ENCODE data around the gene PHLDA3.

PHLDA3 gene

DNA sequence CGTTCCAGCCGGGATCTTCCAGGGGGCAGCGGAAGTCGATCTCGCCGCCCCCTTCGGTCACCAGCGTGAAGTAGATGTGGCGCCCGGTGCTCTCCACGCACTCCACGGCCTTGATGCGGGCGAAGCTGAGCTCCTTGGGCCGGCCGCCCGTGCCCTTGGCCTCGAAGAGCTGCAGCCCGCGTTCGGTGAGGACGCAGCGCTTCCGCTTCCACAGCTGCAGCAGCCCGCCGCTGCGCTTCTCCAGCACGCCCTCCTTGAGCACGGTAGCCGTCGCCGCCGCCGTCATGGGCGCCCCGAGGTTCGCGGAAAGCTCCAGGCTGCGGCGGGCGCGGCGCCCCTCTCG is 516 bp downstream of the PHLDA3 start:
- peaks cover 50% of the 10 kb centered on the region for H3K27me3 Mint-ChIP-seq

DNA sequence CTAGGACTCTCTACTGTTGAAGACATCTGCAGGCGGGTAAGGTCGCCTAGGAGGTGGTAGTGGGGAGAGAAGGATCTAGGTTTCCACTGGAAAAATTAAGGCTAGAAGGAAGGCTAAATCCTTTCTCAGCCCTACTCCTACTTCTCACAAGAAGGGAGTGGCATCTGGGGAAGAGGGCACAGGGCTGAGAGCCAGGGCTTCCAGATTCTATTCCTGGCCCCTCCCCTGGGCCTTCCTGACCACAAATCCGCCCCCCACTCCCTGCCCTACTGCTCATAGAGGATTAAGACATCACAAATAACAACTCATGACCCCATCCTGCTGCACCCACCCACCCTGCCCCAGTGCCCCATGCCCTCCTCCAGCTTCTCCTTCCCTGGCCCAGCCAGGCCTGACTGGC is 2.5 kb downstream of the PHLDA3 start:
- H3K4me3 Mint-ChIP-seq, result no peak overlapping the region
- H3K27ac Mint-ChIP-seq, result no peak overlapping the region
- no peaks in the 10 kb centered on the region for H3K36me3 Mint-ChIP-seq (ENCODE audit: low read depth)
- H3K27me3 Mint-ChIP-seq, result peaks cover 38% of the 10 kb centered on the region
- no peaks in the 10 kb centered on the region for H3K4me1 Mint-ChIP-seq (ENCODE audit: low read depth)
- no peaks in the 10 kb centered on the region for H3K9me3 Mint-ChIP-seq

More for the DNA sequence above, 516 bp downstream of the PHLDA3 start:
- Mint-ChIP-seq H3K4me1 (ENCODE audit: low read depth) (no peaks in the 10 kb centered on the region), H3K27ac (no peak overlapping the region), H3K36me3 (ENCODE audit: low read depth) (no peaks in the 10 kb centered on the region), H3K4me3 (peak overlapping the region; percentile 45), H3K9me3 (no peaks in the 10 kb centered on the region)

DNA sequence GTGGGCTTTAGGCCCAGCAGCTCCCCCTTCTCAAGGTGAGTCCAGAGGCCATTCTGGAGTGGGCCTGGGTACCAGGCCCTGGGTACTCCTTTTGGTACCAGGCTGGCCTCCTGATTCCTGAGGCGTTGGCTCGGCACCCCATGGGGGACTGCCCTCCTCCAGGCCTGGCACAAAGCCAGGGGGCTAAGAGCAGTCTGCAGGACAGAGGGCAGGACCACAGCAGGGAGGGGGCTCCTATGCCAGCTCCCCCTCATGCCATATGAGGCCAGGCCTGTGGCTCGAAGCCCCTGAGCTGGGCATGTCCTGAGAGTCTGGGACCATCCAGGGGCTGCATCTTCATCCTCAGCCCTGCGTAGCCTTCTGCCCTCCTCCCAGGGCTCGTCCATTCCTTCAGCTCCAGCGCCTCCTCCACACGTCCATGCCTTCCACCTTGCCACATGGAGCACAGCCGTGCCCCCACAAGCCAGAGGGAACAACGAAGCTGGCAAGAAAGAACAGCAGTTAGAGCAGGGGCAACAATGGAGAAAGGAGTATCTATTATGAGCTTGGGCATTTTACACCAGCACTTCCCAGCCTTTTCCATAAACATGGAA is 3.2 kb downstream of the PHLDA3 start:
- no peaks in the 10 kb centered on the region for H3K9me3 Mint-ChIP-seq
- H3K27ac Mint-ChIP-seq, result no peak overlapping the region
- peaks cover 31% of the 10 kb centered on the region for H3K27me3 Mint-ChIP-seq
- H3K36me3 Mint-ChIP-seq (ENCODE audit: low read depth), result no peaks in the 10 kb centered on the region
- no peak overlapping the region for H3K4me3 Mint-ChIP-seq
- no peaks in the 10 kb centered on the region for H3K4me1 Mint-ChIP-seq (ENCODE audit: low read depth)

DNA sequence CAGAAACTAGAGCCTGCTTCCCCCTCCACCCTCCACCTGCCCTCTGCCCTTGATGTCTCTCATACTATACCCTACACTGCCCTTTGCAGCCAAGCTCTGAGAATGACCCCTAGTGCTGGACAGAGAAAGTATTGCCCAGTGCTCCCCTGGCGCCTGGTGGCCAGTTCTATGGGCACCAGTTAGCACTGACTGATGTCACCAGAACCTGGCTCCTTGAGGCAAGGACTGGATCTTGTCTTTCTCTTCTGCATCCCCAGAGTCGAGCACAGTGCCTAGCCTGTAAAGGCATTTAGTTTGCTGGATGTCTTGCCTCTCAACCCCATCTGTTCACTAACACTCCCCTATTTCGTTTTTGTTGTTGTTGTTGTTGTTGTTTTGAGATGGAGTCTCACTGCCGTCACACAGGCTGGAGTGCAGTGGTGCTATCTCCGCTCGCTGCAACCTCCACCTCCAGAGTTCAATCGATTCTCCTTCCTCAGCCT is 5.9 kb downstream of the PHLDA3 start:
- no peaks in the 10 kb centered on the region for H3K9me3 Mint-ChIP-seq
- no peak overlapping the region for H3K27ac Mint-ChIP-seq
- no peaks in the 10 kb centered on the region for H3K36me3 Mint-ChIP-seq (ENCODE audit: low read depth)
- peaks cover 11% of the 10 kb centered on the region for H3K27me3 Mint-ChIP-seq
- no peaks in the 10 kb centered on the region for H3K4me1 Mint-ChIP-seq (ENCODE audit: low read depth)
- H3K4me3 Mint-ChIP-seq, result no peak overlapping the region

DNA sequence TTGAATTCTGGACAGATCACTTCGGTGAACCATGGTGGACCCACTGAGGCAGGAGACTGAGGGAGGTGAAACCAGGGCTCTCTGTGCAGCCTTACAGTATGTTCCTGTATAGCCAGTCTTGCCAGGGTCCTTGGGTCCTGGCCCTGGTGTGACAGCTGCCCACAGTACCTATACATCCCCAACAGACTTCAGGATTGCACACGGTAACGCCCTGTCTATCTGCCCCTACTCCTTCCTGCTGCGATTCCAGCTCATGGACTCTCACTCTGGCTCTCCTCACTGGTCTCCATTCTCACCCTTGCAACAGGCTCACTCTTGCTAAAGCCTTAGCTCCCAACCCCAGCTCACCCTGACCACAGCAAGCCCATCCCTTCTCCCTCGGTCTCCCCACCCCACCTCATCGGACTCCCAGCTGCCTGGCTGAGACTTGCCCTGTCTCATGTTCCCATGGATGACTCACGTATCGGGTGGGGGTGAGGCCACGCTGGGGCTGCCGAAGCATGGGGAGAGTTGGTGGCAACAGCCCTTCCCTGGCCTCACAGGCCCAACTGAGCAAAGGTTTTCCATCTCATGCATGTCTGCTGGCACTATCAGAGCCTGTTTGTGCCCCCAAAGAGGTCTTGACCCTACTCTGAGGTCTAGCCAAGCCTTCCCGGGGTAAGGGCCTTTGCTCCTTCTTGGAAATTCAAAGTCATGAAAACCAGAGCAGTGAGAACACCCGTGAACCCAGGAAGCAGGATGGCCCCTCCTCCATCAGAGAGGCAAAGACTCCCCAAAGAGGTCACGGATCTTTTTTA is 7.1 kb downstream of the PHLDA3 start:
- Mint-ChIP-seq H3K4me1 (ENCODE audit: low read depth) (peaks cover 3% of the 10 kb centered on the region), H3K9me3 (no peaks in the 10 kb centered on the region), H3K27me3 (peaks cover 8% of the 10 kb centered on the region), H3K27ac (no peak overlapping the region), H3K36me3 (ENCODE audit: low read depth) (no peaks in the 10 kb centered on the region), H3K4me3 (no peak overlapping the region)

DNA sequence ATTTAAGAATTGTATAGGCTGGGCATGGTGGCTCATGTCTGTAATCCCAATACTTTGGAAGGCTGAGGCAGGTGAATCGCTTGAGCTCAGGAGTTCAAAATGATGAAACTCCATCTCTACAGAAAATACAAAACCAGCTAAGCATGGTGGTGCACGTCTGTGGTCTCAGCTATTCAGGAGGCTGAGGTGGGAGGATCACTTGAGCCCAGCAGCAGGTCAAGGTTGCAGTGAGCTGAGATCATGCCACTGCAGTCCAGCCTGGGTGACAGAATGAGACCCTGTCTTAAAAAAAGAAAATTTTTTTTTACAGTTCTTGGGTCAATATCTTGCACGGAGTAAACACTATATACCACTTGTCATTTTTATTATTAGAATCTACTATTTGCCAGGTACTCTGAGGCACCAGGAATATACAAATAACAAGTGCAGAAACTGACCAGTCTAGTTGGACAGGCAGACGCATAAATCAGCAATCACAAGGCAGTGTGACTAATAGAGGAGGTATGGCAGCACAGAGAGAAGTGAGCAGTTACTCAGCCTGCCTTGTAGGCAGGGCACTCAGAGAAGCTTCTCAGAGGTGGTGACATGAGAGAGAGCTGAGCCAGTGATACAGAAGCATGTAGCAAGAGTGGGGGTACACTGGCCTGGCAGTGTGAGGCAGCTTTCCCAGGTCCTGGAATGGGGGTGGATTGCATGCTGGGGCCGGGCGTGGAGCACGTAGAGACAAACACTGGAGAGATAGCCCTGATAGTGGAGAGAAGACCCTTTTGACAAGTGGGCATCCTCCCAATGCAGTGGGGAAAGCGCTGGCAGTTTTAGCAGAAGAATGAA is 8.0 kb downstream of the PHLDA3 start:
- Mint-ChIP-seq H3K4me1 (ENCODE audit: low read depth) (peaks cover 6% of the 10 kb centered on the region), H3K27ac (no peak overlapping the region), H3K9me3 (no peaks in the 10 kb centered on the region), H3K36me3 (ENCODE audit: low read depth) (no peaks in the 10 kb centered on the region), H3K4me3 (no peak overlapping the region), H3K27me3 (peaks cover 10% of the 10 kb centered on the region)

DNA sequence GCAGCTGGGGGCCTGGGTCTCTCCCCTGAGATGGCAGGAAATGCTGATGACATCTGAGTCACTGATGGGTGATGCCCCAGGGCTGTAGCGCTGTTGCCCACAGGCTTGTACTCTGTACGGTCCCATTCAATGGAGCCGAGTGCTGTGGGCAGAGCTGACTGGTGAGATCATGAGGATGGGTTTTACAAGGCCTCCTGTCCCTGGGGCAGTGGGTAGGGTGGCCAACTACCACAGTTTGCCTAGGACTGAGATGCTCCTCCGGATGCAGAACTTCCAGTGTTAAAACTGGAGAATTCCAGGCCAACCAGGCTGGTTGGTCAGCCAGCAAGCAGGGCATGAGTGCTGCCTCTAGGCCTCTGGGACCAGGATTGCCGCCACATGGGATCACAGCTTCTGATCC is 9.2 kb downstream of the PHLDA3 start:
- no peaks in the 10 kb centered on the region for H3K9me3 Mint-ChIP-seq
- H3K36me3 Mint-ChIP-seq (ENCODE audit: low read depth), result no peaks in the 10 kb centered on the region
- H3K4me1 Mint-ChIP-seq (ENCODE audit: low read depth), result peaks cover 6% of the 10 kb centered on the region
- H3K4me3 Mint-ChIP-seq, result no peak overlapping the region
- H3K27ac Mint-ChIP-seq, result no peak overlapping the region
- H3K27me3 Mint-ChIP-seq, result peaks cover 11% of the 10 kb centered on the region

DNA sequence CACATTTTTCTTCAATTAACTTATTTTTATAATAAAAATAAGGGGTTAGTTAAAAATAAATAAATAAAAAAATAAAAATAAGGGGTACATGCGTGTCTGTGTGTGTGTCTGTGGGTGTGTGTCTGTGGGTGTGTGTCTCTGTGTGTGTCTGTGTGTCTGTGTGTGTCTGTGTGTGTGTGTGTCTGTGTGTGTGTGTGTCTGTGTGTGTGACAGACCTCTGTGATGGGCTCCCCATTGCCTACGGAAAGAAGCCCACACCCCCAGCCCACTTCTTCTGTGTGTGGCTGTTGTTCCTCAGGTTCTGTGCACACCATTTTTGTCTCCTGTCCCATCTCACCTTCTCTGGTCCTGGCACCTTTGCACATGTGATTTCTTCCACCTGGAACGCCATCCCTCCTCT is 9.9 kb downstream of the PHLDA3 start:
- Mint-ChIP-seq H3K4me1 (ENCODE audit: low read depth) (peaks cover 13% of the 10 kb centered on the region), H3K9me3 (no peaks in the 10 kb centered on the region), H3K4me3 (no peak overlapping the region), H3K27me3 (peaks cover 16% of the 10 kb centered on the region), H3K27ac (no peak overlapping the region), H3K36me3 (ENCODE audit: low read depth) (no peaks in the 10 kb centered on the region)

DNA sequence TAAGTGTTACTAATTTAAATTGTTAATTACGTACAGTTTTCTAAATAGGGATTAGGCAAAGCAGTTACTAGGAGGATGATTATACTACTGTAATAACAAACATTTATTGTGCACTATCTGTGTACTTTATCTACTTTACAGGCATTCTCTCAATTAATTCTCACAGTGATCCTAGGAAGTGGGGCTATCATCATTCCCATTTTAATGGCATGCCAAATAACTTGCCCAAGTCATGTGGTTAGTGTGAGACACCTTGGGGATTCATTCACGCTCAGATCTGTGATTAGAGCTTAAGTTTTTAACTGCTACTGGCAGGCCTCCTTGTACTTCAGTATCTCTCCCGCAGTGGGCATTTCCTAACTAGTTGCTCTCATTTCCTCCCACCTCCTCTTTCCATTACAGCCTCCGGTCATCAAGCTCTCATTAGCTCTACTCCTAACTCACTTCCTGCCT is 11.5 kb downstream of the PHLDA3 start:
- no peak overlapping the region for H3K27ac Mint-ChIP-seq
- peaks cover 18% of the 10 kb centered on the region for H3K27me3 Mint-ChIP-seq
- no peaks in the 10 kb centered on the region for H3K36me3 Mint-ChIP-seq (ENCODE audit: low read depth)
- H3K4me1 Mint-ChIP-seq (ENCODE audit: low read depth), result peaks cover 17% of the 10 kb centered on the region
- no peak overlapping the region for H3K4me3 Mint-ChIP-seq
- H3K9me3 Mint-ChIP-seq, result no peaks in the 10 kb centered on the region

DNA sequence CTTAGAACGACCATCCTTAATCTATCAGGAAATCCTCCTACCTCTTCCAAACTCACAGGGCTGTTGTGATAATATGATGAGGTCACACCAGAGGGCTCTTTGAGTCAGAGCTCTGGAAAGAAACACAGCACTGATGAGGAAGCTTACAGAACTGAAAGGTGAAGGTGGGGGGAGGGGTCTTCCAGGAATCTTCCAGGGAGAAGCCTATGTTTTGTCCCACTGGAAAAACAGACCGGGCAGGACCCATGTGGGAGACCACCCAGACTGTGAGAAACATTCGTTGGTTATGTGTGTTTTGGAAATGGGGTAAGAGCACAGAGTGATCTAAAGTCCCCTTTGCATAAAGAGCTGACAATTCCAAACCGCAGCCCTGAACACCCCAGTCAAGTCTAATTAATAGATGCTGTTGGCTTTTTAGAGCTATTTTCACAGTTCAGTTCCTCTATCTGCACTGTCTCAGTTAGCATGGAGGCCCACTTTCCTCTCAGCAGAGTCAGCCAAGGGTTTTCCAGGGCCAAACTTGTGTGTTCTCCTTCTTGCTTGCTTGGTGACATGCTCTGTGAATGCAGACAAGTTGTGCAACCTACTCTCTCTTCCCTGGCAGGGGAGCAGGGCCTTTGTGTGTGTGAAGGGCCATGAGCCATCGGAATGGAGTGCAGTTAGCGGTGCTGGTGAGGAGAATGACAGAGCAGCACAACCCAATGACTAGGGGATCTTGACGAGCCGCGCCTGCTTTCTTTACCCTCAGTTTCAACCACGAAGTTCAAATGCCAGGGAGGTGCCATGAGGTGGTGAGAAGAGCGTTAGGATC is 12.3 kb downstream of the PHLDA3 start:
- Mint-ChIP-seq H3K36me3 (ENCODE audit: low read depth) (no peaks in the 10 kb centered on the region), H3K27me3 (peaks cover 22% of the 10 kb centered on the region), H3K4me1 (ENCODE audit: low read depth) (peaks cover 17% of the 10 kb centered on the region), H3K27ac (no peak overlapping the region), H3K4me3 (no peak overlapping the region), H3K9me3 (no peaks in the 10 kb centered on the region)

DNA sequence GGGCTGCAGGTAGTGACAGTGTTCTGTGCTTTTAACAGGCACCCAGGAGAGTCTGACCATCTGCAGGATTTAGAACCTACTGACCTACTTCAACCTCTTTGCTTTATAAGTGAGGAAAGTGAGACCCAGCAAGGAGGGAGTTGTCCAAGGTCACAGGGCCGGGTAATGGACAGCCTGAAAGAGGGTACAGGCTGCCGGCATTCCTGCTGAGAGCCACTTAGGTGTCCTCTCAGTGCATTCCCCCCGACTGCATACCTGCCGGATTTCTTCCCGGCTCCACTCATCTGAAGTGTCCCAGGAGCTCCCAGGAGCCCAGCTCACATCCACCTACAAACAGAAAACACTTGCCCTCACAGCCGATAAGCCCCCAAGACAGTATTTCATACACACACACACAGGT is 13.9 kb downstream of the PHLDA3 start:
- Mint-ChIP-seq H3K4me3 (no peak overlapping the region), H3K4me1 (ENCODE audit: low read depth) (peaks cover 17% of the 10 kb centered on the region), H3K9me3 (no peaks in the 10 kb centered on the region), H3K36me3 (ENCODE audit: low read depth) (no peaks in the 10 kb centered on the region), H3K27ac (no peak overlapping the region), H3K27me3 (peaks cover 24% of the 10 kb centered on the region)

DNA sequence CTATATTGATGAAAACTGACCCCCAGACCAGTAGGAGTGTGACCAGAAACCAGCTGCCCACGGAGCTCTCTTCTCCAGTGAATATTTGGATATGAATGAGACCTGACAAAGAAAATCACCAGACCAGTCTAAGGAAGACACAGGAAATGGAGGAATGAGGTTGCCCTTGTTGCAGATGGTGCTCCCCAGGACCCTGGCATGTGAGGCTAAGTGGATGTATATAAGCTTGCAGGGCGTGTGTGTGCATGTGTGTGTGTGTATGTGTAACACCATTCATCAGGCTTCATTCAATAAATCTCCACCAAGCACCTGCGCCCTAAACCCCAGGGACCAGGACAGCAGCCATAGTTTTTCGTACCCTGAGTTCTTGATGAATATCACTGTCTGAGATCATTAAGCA is 14.4 kb downstream of the PHLDA3 start:
- H3K4me3 Mint-ChIP-seq, result no peak overlapping the region
- H3K36me3 Mint-ChIP-seq (ENCODE audit: low read depth), result no peaks in the 10 kb centered on the region
- peaks cover 27% of the 10 kb centered on the region for H3K27me3 Mint-ChIP-seq
- H3K9me3 Mint-ChIP-seq, result no peaks in the 10 kb centered on the region
- H3K27ac Mint-ChIP-seq, result no peak overlapping the region
- H3K4me1 Mint-ChIP-seq (ENCODE audit: low read depth), result peaks cover 17% of the 10 kb centered on the region

DNA sequence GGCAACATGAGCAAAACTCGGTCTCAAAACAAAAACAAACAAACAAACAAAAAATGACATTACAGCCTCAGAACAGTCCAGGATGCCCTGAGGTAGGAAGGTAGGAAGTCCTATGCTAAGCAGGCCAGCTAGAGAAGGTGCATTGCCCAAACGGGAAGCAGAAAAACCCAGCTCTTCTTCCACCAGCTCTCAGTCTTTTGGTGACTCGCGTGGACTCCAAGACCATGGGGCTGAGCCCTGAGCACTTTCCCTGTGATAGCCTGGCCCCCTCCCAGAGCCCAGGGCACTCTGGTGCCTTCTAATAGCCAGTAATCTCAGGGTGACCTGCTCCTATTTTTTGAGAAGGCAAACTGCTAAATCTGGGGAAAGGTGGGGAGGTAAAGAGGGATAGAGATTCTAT is 16.1 kb downstream of the PHLDA3 start:
- no peaks in the 10 kb centered on the region for H3K9me3 Mint-ChIP-seq
- H3K27ac Mint-ChIP-seq, result no peak overlapping the region
- no peaks in the 10 kb centered on the region for H3K36me3 Mint-ChIP-seq (ENCODE audit: low read depth)
- peaks cover 33% of the 10 kb centered on the region for H3K27me3 Mint-ChIP-seq
- H3K4me1 Mint-ChIP-seq (ENCODE audit: low read depth), result peaks cover 19% of the 10 kb centered on the region
- H3K4me3 Mint-ChIP-seq, result no peak overlapping the region

DNA sequence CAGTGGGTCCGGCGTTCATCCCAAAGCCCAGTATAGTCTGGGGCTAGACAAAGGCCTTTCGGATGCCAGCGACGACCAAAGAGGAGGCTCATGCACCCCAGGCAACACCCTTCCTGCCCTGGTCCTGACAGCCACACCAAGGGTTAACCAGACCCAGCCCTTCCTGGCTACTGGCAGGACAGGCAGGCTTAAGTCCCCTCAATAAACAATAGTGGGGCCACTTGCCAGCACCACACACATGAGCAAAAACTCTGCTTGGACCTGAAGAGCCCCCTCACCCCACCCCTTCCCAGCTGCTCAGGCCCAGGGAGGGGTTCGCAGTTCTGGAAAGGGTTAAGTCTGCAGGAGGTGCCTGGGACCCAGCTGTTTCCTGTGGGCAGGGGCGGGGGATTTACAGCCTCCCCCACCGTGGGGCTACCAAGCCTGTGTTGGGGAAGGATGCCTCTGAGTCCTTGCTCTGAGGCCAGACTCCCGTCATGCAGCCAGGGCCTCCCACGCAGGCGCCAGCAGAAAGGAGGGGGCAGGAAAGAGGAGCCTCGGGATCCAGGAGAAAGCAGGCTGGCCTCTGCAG is 18.2 kb downstream of the PHLDA3 start:
- Mint-ChIP-seq H3K36me3 (ENCODE audit: low read depth) (no peaks in the 10 kb centered on the region), H3K27ac (no peak overlapping the region), H3K9me3 (no peaks in the 10 kb centered on the region), H3K4me3 (no peak overlapping the region), H3K4me1 (ENCODE audit: low read depth) (peaks cover 14% of the 10 kb centered on the region), H3K27me3 (peaks cover 28% of the 10 kb centered on the region)
